Mesenchymal stem cell (in vitro differentiated cells and primary cell): ENCODE results near the gene UNC5B.

Source experiments
- DNase-seq: peaks from one replicate; pipeline ENCODE4 v3.0.0-alpha.2; 2013
- H2AFZ ChIP-seq: one replicate; pipeline ENCODE4 v1.6.1; 2013; ENCODE audit warnings: low read depth, mild to moderate bottlenecking, control low read depth, inconsistent platforms, low read length, moderate library complexity
- H2AK5ac ChIP-seq: 2 replicates; pipeline ENCODE4 v1.6.1; 2013; ENCODE audit warnings: low read length, moderate library complexity, mild to moderate bottlenecking, inconsistent platforms; ENCODE audit not compliant: severe bottlenecking
- H2BK120ac ChIP-seq: one replicate; pipeline ENCODE4 v1.6.1; 2013; ENCODE audit warnings: low read depth, mild to moderate bottlenecking, inconsistent platforms, low read length, moderate library complexity
- H2BK12ac ChIP-seq, 2 experiments: one replicate each; pipeline ENCODE4 v1.6.1; 2013; ENCODE audit warnings: inconsistent platforms in 2 of 2, low read length in 2 of 2, mild to moderate bottlenecking in 2 of 2, moderate library complexity in 2 of 2, control low read depth in 1 of 2
- H2BK15ac ChIP-seq: one replicate; pipeline ENCODE4 v1.6.1; 2013; ENCODE audit warnings: mild to moderate bottlenecking, low read depth, inconsistent platforms; ENCODE audit not compliant: poor library complexity, severe bottlenecking
- H2BK5ac ChIP-seq: 2 replicates; pipeline ENCODE4 v1.6.1; 2013; ENCODE audit warnings: low read depth, mild to moderate bottlenecking, low read length, control low read depth, inconsistent platforms; ENCODE audit not compliant: poor library complexity, severe bottlenecking
- H3K14ac ChIP-seq, 2 experiments: one replicate each; pipeline ENCODE4 v1.6.1; 2013; ENCODE audit warnings: inconsistent platforms in 2 of 2, low read length in 2 of 2, control low read depth in 1 of 2, mild to moderate bottlenecking in 1 of 2, moderate library complexity in 1 of 2
- H3K18ac ChIP-seq, 2 experiments: one replicate each; pipeline ENCODE4 v1.6.1; 2013; ENCODE audit warnings: inconsistent platforms in 2 of 2, low read length in 2 of 2, control low read depth in 1 of 2, low read depth in 1 of 2, mild to moderate bottlenecking in 1 of 2
- H3K23ac ChIP-seq, 2 experiments: one replicate each; pipeline ENCODE4 v1.6.1; 2013; ENCODE audit warnings: inconsistent platforms in 2 of 2, low read length in 2 of 2, mild to moderate bottlenecking in 2 of 2, moderate library complexity in 2 of 2, control low read depth in 1 of 2
- H3K27ac ChIP-seq: 2 replicates; pipeline ENCODE4 v1.5.1; 2013; ENCODE audit warnings: mild to moderate bottlenecking, moderate library complexity, low read length, control low read depth, inconsistent platforms; ENCODE audit not compliant: poor library complexity, severe bottlenecking
- H3K27me3 ChIP-seq, 2 experiments: 2 replicates each; pipeline versions ENCODE4 v1.6.1 to v1.7.0; 2013; ENCODE audit warnings: low read length in 2 of 2, mild to moderate bottlenecking in 2 of 2, moderate library complexity in 2 of 2, control low read depth in 1 of 2, inconsistent platforms in 1 of 2; ENCODE audit not compliant: control insufficient read depth in 1 of 2, insufficient read depth in 1 of 2
- H3K36me3 ChIP-seq, 2 experiments: 2 replicates each; pipeline versions ENCODE4 v1.6.1 to v1.7.0; 2013; ENCODE audit warnings: low read length in 2 of 2, control low read depth in 1 of 2, inconsistent platforms in 1 of 2, low read depth in 1 of 2, mild to moderate bottlenecking in 1 of 2; ENCODE audit not compliant: insufficient read depth in 2 of 2, control insufficient read depth in 1 of 2
- H3K4ac ChIP-seq, 2 experiments: one replicate each; pipeline ENCODE4 v1.6.1; 2013; ENCODE audit warnings: inconsistent platforms in 2 of 2, low read length in 2 of 2, mild to moderate bottlenecking in 2 of 2, moderate library complexity in 2 of 2, control low read depth in 1 of 2, low read depth in 1 of 2
- H3K4me1 ChIP-seq: 2 replicates; pipeline ENCODE4 v1.6.1; 2013; ENCODE audit warnings: low read depth, low read length, control low read depth; ENCODE audit not compliant: control insufficient read depth, insufficient read depth
- H3K4me2 ChIP-seq: 2 replicates; pipeline ENCODE4 v1.6.1; 2013; ENCODE audit warnings: low read length, mild to moderate bottlenecking, inconsistent platforms; ENCODE audit not compliant: poor library complexity, severe bottlenecking
- H3K4me3 ChIP-seq, 2 experiments: 2 replicates each; pipeline versions ENCODE4 v1.5.1 to v1.7.0; 2013; ENCODE audit warnings: low read length in 2 of 2, mild to moderate bottlenecking in 2 of 2, control low read depth in 1 of 2, low read depth in 1 of 2; ENCODE audit not compliant: insufficient read depth in 1 of 2
- H3K79me1 ChIP-seq: replicated peaks from 2 replicates; pipeline ENCODE4 v1.6.1; 2013; ENCODE audit warnings: mild to moderate bottlenecking, control low read depth, low read length, inconsistent platforms; ENCODE audit not compliant: poor library complexity, severe bottlenecking
- H3K9ac ChIP-seq: 2 replicates; pipeline ENCODE4 v1.7.0; 2013; ENCODE audit warnings: mild to moderate bottlenecking, low read length, moderate library complexity
- H3K9me3 ChIP-seq: 2 replicates; pipeline ENCODE4 v1.7.0; 2013; ENCODE audit warnings: mild to moderate bottlenecking, low read length; ENCODE audit not compliant: control insufficient read depth
- H4K8ac ChIP-seq: one replicate; pipeline ENCODE4 v1.6.1; 2013; ENCODE audit warnings: inconsistent platforms, mild to moderate bottlenecking, low read length, moderate library complexity
- H4K91ac ChIP-seq: one replicate; pipeline ENCODE4 v1.6.1; 2013; ENCODE audit warnings: mild to moderate bottlenecking, low read length, inconsistent platforms
- WGBS: methylation state at CpG from one replicate; pipeline ENCODE4 v1.1.7; 2013; ENCODE audit warnings: mixed read lengths; 5-methylcytosine and 5-hydroxymethylcytosine counted together

The UNC5B gene

GRCh38 chr10:71205468-71205867 lies 6.9 kb upstream of the UNC5B start:
- Histone ChIP-seq H2AK5ac (no peak overlapping the region), H3K23ac (no peak overlapping the region), H3K4me1 (peaks cover 2% of the 10 kb centered on the region), H4K8ac (no peak overlapping the region), H3K9ac (no peak overlapping the region), H3K4me3 (no peak overlapping the region), H3K27ac (no peak overlapping the region), H3K9me3 (no peaks in the 10 kb centered on the region), H3K14ac (no peak overlapping the region), H2BK120ac (no peak overlapping the region), H4K91ac (no peak overlapping the region), H3K4me2 (no peak overlapping the region), H2BK5ac (no peak overlapping the region), H2AFZ (no peak overlapping the region), H2BK12ac (no peak overlapping the region), H2BK15ac (no peak overlapping the region), H3K4ac (no peak overlapping the region), H3K36me3 (no peaks in the 10 kb centered on the region), H3K18ac (no peak overlapping the region), H3K27me3 (peaks cover 63 to 71% of the 10 kb centered on the region in 2 experiments), H3K79me1 (no peaks in the 10 kb centered on the region)
- WGBS, result 40% methylated on average over 4 of the region's 4 CpGs
- peak; percentile 39 for DNase-seq

GRCh38 chr10:71206911-71207310 lies 5.5 kb upstream of the UNC5B start:
- H3K18ac ChIP-seq, result no peak overlapping the region
- H2BK12ac ChIP-seq, result no peak overlapping the region

GRCh38 chr10:71207578-71207977 lies 4.8 kb upstream of the UNC5B start:
- Histone ChIP-seq H2AFZ (no peak overlapping the region), H3K23ac (no peak overlapping the region), H3K14ac (no peak overlapping the region), H3K4ac (no peak overlapping the region), H3K27me3 (peaks cover 70 to 71% of the 10 kb centered on the region in 2 experiments), H2BK120ac (no peak overlapping the region), H4K8ac (no peak overlapping the region), H3K36me3 (no peaks in the 10 kb centered on the region), H3K4me3 (no peak overlapping the region), H3K18ac (no peak overlapping the region), H3K9me3 (no peaks in the 10 kb centered on the region), H2AK5ac (no peak overlapping the region), H2BK12ac (no peak overlapping the region), H3K79me1 (no peaks in the 10 kb centered on the region), H3K9ac (no peak overlapping the region), H4K91ac (no peak overlapping the region), H2BK5ac (no peak overlapping the region), H3K27ac (no peak overlapping the region), H3K4me1 (peaks cover 5% of the 10 kb centered on the region), H2BK15ac (no peak overlapping the region), H3K4me2 (no peak overlapping the region)
- DNase-seq, result no peak

More at GRCh38 chr10:71206911-71207310, 5.5 kb upstream of the UNC5B start:
- no peak overlapping the region for H2BK15ac ChIP-seq
- no peak overlapping the region for H3K4ac ChIP-seq
- H3K9me3 ChIP-seq, result no peaks in the 10 kb centered on the region
- H3K4me3 ChIP-seq, result no peak overlapping the region
- no peak overlapping the region for H3K9ac ChIP-seq
- no peak overlapping the region for H2BK5ac ChIP-seq
- no peak overlapping the region for H3K23ac ChIP-seq
- H3K36me3 ChIP-seq, result no peaks in the 10 kb centered on the region
- no peak overlapping the region for H3K4me2 ChIP-seq
- H3K27me3 ChIP-seq, result peaks cover 74 to 77% of the 10 kb centered on the region in 2 experiments
- no peak overlapping the region for H4K8ac ChIP-seq
- no peak overlapping the region for H2AFZ ChIP-seq
- H3K14ac ChIP-seq, result no peak overlapping the region
- no peaks in the 10 kb centered on the region for H3K79me1 ChIP-seq
- H2BK120ac ChIP-seq, result no peak overlapping the region
- DNase-seq, result no peak
- H3K4me1 ChIP-seq, result peaks cover 3% of the 10 kb centered on the region
- peak overlapping the region; percentile 61 for H4K91ac ChIP-seq
- H2AK5ac ChIP-seq, result no peak overlapping the region
- WGBS, result 91% methylated on average over 1 of the region's 1 CpG
- no peak overlapping the region for H3K27ac ChIP-seq

DNA sequence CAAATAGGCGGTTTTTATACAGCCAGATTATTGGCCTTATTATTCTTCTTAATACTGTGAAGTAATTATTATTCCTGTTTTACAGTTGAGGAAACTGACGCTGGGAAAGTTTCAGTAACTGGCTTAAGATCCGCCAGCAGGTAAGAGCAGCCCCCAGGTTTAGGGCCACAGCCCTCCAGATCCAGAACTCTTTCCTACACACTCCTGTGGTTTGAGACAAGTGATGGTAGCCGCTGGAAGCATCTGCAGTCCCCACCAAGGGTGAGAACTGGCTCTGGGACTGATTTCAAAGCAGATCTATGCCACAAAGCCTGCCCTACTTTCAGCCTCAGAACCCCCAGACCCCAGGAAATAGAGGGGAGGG lies 3.0 kb upstream of the UNC5B start:
- Histone ChIP-seq H3K79me1 (no peaks in the 10 kb centered on the region), H3K23ac (no peak overlapping the region), H3K27ac (no peak overlapping the region), H2BK5ac (no peak overlapping the region), H2BK12ac (no peak overlapping the region), H3K4ac (no peak overlapping the region), H3K4me2 (no peak overlapping the region), H3K14ac (no peak overlapping the region), H2BK15ac (no peak overlapping the region), H2BK120ac (no peak overlapping the region), H3K36me3 (no peaks in the 10 kb centered on the region), H2AFZ (no peak overlapping the region), H4K8ac (no peak overlapping the region), H3K9ac (no peak overlapping the region), H3K18ac (no peak overlapping the region), H3K9me3 (no peaks in the 10 kb centered on the region), H4K91ac (no peak overlapping the region), H2AK5ac (no peak overlapping the region), H3K27me3 (peaks cover 53 to 70% of the 10 kb centered on the region in 2 experiments), H3K4me1 (peaks cover 19% of the 10 kb centered on the region), H3K4me3 (no peak overlapping the region)
- no peak for DNase-seq
- WGBS, result 61% methylated on average over 2 of the region's 4 CpGs
